Eye (tissue), 1 donor: ENCODE data around the gene TDRD10.
A peak's percentile ranks its signal among the peaks of the same experiment; 100 is the strongest.
"Not testable (repeated sequence)": the region's sequence is repeated elsewhere in the genome, so short reads cannot be mapped to it uniquely, and the experiment has no call there.

Experiments used
- DNase-seq: peaks from one replicate; pipeline ENCODE4 v3.0.0-alpha.2; 2015

The TDRD10 gene

DNA sequence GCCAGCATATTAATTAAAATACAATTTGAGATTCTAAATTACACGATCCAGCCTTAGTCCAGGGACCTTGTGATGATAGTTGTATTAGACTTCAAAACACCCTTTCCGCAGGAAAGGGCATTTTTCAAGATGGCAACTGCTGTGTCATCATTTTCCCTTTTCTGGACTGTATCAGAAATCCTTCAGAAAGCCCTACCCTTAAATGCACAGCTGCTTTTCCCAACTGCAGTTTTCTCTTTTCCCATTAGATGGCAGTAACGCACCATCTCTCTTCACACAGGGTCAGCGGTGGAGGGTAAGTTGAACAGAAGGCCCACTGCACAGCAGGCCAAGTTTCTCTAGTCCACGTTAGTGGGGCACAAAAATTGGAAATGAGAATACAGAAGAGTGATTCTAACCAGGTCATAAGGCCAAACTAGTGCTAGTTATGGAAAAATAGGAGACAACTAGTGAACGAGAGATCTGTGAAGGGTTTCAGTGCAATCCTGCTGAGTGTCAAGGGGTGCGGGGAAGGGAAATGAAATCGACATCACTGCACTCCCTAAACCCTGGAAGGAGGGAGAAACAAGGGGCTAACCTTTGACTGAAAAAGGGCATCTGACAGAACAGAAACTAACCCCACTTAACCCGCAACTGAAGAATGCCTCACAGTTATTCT is 22.1 kb upstream of the TDRD10 start:
- peak; percentile 98 for DNase-seq

DNA sequence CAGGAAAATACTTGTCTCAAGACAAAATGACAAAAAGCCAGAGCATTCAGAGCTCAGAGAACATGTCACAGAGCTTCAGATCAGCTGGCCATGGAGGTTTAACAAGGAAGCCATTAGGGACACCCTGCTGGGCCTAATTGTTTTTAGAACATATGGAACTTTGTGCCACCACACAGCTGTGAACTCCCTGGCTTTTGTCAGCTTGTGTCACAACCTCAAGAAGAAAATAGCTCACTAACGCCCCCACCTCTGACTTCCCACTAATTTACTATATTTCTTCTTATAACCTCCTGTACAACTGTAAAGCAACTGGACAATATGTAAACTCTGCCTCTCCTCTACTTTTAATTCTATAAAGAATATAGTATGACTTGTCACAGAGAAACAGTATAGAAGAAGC is 21.0 kb upstream of the TDRD10 start:
- DNase-seq, result peak; percentile 93

DNA sequence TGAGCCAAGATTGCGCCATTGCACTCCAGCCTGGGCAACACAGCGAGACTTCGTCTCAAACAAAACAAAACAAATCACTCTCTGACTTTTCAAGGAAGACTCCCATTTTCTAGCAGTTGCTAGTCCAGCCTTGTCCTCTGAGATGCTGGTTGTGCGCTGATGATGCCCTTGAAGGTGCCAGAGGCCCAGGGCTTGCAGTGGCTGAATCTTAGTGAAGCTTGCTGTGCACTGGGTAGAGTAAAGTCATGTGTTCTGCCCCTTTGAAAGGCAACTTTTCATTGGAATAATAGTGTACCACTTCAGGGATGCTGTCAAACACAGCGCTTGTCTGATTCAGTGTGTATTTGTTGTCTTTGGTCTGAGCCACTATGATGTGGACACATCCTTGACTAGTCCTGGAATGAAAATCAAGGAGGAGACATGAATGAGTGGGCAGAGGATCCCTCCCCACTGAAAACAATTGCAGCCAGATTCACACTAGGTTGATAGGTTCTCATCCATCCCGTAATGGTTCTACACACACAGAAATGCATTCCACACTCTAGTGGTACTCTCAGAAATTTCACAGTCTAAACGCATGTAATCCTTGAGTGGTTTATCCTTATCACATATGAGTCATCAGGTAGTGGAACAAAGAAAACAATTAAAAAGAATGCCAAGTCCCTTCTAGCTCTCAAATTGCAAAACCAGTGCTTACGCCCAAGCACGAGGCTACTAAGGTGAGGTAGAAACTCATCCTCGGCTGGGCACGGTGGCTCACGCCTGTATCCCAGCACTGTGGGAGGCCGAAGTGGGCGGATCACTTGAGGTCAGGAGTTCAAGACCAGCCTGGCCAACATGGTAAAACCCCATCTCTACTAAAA is 17.8 kb upstream of the TDRD10 start:
- no peak for DNase-seq

DNA sequence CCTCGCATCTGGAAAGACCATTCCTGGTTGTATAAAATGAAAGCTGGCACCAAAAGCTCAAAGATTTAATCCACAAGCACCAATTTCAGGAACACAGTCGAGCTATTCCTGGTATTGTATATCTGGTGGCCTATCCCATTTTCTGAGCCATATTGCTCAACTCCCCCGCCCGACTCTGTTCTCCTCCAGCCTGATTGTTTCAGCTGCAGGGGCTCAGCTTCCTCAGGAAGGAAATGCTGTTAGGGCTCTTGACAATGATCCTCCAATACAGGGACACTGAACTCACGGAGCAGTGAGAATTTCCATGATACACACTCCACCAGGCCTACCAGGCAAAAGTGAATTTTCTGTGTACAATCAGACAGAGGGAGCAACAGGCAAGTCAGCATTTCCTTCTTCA is 16.9 kb upstream of the TDRD10 start:
- DNase-seq, result no peak

DNA sequence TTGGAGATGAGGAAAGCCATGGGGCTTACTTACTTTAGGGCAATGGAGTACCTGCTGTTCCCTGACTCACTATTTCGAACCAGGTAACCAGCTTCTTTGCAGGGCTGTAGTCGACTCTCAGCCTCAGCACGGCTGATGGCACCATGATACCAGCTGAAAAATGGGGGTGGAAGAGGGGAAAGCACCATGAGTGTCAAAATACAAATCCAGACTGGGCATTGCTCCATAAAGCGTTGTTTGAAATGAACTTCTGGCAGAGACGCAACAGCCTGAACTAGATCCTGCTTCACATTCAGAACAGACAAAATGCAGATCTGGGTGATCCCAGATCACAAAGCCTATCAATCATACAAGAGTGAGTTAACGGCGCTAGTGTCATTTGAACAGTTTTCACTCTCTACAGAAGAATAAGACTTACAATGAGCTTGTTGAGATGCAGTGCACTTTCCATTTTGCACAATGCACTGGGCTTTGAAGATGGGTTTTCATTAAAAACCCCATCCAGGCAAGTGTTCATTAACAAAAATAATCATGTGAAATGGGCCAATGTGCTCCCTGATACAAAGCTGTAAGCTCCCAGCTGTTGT is 16.0 kb upstream of the TDRD10 start:
- no peak for DNase-seq

DNA sequence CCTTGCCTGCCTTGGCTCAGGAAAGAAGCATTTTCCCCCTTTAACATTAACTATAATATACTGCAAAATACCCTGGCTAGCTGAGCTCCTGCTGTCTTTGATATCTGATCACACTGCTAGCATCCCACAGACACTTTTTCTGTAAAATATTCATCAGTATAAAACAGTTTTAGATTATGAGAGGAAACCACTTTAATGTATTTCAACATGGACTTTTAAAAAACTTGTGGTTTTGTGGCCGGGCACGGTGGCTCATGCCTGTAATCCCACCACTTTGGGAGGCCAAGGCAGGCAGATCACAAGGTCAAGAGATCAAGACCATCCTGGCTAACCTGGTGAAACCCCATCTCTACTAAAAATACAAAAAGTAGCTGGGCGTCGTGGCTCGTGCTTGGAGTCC is 15.3 kb upstream of the TDRD10 start:
- not testable (repeated sequence) for DNase-seq

DNA sequence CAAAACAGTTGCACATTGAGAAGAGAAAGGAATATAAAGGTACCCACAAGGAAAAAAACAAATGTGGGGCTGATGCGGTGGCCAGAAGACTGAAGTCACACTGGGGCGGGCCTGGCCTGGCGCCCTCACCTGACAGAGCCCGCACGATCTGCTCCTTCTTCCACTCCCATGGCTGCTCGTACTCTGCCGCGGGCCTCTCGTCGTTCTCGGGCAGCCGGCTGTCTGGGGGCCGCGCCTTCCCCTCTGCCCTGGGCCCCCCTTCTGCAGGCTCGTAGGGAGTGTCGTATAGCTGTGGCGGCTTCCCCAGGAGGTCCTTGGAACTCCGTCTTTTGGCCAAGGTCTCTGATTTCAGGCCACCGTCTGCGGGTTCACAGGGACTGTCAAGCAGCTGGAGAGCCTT is 13.1 kb upstream of the TDRD10 start:
- no peak for DNase-seq

DNA sequence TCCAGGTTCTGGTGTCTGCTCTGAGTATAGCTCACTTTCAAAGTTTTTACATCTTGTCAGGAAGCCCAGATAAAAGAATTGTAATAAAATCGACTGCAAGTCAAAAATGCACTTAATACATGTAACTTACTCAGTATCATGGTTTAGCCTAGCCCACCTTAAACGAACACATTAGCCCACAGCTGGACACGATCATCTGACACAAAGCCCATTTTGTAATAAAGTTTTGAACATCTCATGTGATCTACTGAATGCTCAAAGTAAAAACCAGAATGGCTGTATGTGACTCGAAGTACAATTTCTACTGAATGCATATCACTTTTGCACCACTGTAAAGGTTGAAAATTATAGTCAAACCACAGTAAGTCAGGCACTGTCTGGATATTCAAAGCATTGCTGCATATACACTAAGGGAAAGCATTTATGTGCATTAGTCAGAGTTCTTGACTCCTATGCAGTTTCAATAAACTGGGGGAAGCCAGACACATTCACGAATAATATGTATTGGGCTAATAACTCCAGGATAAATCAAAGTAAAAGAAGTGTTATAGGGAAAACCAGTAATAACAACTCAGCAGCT is 12.2 kb upstream of the TDRD10 start:
- DNase-seq, result no peak

DNA sequence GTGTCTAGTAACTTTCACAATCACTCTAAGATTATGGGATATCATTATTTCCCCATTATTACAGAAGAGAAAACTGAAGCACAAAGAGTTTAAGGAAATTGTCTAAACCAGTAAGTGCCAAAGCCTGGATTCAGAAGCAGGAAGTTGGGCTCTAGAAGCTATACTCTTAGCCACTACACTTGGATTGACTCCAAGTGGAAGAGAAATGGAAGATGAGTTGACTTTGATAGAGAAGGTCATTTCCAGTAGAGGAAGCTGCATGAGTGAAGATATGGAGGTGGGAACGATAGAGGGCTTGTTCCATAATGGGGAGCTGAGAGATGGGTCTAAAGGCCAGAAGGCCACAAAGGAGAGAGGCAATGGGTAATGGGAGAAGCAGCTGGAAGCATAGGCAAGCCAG is 11.7 kb upstream of the TDRD10 start:
- DNase-seq, result no peak

DNA sequence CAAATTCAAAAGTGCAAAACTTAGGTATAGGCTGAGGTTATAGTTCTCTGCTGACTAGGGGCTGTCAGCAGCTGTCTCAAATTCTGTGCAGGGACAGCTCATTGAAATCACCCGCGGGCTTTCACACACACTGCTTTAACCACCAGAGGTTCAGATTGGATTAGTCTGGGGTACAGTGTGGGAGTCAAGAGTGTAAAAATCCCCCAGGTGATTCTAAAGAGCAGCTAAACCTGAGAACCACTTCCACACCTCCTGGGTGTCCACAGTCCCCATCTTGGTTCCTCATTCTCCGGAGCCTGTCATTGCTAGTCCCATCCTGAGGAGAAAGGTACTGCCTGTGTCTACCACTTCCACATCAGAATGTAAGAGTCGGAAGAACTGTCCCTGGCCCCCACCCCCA is 9.9 kb upstream of the TDRD10 start:
- DNase-seq, result no peak

DNA sequence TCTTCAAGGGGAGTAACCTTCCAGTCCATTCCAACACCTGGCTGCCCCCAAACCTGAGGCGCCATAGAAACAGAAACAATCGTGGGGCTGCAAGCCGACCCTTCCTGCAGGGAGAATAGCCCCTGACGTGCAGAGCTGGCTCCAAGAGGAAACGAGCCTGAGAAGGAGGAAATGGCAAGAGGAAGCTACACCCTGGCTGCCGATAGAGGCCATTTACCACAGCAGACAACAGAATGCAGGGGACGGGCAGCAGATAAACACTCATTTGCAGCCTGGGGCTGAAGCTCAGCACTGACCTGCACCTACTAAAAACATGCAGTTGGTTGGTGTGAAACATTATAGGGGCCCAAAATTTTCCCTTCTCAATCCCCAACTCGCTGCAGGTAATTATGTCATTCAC is 8.7 kb upstream of the TDRD10 start:
- DNase-seq, result no peak

DNA sequence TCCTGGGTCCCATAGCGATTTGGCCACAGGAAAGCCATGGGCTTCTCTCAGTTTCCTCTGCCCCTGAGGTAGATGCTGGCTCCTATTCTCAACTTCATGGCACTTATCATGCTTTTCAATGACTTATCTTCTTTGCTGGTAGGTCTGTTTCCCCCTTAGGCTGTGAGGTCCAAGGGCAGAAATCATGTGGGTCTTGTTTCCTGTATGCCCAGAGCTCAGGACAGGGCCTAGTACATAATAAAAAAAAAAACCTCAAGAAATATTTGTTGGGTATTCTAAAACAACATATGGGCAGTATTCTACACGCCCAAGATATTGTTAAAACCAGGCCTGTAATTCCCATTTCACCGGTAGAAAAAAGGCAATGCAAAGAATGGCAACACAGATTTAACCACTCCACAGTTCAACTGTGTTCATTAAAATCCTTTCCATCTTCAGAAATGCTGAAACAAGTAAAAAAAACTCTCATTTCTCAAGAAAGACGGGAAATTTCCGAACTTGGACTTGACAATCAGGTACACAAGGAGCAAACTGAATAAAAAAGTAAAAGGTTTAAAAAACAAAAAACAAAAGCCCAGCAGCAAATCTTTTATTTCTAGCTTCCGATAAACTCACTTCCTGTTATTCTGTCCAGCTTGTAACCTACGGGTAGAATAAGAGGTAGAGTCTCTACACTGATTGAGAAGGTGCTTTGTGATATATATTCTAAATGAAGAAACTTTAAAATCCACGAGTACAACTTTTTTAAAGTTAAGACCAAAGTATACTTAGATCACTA is 6.3 kb upstream of the TDRD10 start:
- no peak for DNase-seq

DNA sequence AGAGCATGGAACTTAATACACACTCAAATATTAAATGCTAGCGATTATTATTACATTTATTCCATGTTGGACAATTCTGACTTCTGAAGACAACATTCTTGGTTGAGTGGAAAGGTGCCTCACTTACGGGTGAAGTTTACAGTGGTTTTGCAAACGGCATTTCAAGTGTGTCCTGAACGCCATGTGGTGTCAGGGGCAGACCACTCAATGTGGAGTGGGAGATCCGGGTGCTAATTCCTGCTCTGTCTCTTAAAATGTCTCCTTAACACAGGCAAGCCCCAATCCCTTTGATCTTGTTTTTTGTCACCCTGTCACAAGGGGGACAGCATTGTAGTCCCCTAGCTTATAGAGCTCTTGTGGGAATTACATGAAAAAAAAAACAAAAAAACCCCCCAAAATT is 5.6 kb upstream of the TDRD10 start:
- no peak for DNase-seq

DNA sequence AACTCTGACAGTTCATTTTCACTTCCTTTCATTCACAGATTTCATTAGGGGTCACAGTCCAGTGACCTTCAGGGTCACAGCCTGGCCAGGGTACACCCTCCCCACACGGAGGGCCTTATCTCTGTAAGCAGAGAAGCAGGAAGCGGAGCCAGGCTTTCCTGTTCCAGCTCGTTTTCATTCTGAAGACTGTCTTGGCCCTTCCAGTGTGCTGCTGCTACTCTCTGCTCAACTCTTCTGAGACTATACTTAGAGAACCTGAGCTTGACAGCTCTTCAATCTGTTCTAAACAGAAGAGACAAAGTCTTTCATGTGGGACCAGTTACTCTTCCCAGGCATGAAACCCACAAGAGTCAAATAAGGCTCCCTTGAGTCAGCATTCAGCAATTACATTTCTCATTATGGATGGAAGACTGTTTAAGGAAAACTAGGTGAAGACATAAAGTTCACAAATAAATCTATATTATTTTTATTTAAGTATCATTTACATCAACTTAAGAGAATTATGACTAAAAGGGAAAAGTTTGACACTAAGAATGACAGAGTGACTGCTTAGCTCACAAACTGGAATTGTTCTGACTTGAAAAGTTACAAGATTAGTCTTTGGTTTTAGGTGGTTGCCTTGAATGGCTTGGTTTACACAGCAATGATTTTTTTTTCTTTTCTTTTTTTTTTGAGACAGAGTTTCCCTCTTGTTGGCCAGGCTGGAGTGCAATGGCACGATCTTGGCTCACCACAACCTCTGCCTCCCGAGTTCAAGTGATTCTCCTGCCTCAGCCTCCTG is 4.8 kb upstream of the TDRD10 start:
- DNase-seq, result no peak

DNA sequence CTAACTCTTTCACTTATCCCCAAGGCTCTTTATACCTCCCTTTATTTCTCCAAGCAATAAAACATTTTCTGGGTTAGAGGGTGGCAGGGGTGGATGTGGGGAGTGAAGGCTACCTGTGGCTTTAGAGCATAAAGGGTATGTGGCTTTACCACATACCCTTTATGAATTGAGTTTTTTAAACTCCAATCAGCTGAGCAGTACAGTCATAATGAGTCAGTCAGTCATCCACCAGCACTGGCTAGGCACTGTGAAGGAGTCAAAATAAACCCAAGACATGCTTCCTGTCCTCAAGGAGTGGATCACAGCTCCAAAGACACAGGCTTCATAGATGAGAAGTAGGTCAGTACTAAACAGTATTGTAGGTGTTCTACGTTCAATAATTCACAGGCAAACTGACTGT is 2.6 kb upstream of the TDRD10 start:
- no peak for DNase-seq

DNA sequence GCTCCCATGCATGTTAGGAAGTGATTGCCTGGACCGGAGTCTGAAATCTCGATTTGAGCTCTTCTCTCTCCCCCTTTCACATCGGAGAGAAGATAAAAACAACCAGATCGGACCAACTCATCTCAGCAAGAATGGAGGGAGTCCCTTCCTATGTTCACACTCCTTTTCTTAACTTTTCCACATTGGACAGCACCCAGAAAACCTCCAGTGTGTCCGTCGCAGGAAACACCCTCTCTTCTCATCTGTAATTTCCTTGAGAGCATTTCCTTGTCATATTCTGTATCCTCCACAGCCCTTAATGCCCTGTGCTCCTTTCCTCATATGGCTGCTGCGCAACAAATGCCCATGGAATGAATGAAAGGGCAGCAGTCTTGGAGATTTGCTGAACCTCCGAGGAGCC is 1.5 kb upstream of the TDRD10 start:
- no peak for DNase-seq

DNA sequence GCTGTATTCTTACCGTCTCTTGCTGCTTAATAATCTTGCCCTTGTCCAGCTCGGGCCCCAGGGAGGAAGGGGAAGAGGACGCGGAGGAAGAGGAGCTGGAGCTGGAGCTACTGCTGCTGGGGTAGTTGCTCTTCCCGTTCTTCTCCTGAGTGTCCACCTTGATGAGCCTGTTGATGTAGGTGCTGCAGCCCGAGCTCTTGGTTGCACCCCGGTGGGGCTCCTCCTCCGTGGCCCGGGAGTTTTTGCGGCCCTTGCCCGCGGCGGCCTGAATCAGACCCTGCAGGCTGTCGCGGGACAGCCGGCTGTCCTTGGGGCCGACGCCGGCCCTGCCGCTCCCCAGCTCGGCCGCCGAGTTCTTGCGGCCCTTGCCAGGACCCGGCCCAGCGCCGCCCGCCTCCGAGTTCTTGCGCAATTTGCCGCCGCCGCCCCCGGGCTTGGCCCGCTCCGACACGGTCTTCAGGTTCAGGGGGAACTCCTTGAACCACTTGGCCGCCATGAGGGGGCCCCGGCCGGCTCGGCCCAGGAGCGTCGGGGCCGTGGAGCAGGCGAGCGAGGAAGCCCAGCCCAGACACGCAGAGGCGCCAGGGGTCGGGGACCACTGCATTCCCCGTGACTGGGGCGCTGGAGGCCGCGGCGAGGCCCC is 475 bp upstream of the TDRD10 start:
- DNase-seq, result peak; percentile 39

DNA sequence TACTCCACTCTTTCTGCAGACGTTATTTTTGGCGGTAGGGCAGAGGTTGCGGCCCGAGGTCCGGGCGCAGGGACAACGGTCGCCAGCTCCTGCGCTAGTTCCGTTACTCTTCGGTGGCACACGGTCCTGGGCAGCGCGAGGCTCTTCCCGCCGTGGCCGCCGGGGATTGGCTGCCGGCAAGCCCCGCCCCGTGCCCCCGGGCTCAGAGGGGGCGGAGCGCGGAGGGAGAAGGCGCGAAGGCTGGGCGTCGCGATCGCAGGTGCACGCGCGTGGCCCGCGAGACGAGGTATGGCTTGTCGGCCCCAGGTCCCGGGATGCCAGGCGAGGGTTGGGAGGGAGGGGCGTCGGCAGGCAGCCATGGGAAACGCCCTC is 711 bp downstream of the TDRD10 start:
- DNase-seq, result no peak

DNA sequence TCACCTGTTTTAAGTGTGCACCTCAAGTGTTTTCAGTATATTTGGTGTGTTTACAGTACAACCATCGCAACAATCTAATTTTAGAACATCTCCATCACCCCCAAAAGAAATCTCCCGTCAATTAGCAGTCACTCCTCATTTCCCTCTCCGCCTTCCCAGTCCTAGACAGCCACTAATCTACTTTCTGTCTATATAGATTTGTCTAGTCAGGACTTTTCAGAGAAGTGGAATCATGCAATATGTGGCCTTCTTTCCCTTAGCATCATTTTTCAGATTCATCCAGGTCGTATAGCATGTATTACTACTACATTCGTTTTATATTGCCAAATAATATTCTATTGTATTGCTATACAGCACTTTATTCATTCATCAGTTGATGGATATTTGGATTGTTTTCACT is 1.9 kb downstream of the TDRD10 start:
- no peak for DNase-seq

DNA sequence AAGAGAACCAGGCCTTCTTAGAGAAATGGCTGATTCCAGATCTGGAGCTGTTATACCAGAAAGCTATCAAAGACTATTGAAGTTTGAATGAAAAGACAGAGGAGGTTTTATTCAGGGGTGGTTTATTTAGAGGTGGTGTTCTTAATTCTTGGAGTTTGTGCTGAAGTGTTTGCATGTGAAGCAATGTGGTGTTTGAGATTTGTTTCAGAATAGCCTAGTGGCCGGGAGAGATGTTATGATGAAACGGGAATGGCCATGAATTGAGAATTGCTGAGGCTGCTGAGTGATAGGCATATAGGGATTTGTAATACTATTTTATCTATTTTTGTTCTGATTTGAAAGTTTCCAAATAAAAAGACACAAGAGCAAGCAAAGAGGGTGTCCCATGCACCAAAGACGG is 10.7 kb downstream of the TDRD10 start:
- DNase-seq, result no peak

DNA sequence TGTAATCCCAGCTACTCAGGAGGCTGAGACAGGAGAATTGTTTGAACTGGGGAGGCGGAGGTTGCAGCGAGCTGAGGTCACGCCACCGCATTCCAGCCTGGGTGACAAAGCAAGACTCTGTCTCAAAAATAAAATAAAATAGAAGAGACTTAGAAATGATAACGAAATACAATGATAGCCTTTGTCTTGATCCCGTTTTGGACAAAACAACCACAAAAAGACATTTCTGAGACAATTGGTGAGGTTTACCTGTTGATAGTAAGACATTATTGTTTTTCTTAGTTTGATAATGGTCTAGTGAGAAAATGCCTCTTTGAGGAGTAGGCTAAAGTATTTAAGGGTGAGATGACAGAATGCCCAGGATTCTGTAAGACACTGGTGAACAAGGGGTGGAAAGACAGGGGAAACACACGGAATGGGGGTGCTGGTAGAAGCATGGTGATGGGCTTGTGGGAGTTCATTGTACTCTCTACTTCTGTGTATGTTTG is 12.1 kb downstream of the TDRD10 start:
- DNase-seq, result no peak

DNA sequence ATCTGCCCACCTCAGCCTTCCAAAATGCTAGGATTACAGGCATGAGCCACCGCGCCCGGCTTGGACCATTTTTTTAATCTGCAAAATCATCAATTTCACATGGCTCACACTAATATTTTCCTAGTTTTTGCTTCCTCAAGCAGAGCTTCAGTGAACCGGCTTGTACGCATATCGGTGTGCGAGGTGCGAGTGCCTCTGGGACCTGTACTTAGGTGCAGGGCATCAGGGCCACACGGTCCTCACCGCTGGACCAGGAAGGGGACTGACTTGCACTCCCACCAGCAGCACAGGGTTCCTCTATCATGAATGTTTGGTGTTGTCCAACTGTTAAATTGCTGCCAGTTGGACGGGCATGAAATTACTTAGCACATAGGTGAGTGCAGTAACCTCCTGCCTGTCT is 15.6 kb downstream of the TDRD10 start:
- DNase-seq, result no peak
